ENCODE data around the gene GON4L. TPM values are rescaled to one million over a fixed set of nuclear protein-coding genes. Genes with fewer than 3 reads are reported as not detected.

Gene GON4L
- total RNA-seq, 1 experiment from 2014 or later, result 54.4 TPM

DNA sequence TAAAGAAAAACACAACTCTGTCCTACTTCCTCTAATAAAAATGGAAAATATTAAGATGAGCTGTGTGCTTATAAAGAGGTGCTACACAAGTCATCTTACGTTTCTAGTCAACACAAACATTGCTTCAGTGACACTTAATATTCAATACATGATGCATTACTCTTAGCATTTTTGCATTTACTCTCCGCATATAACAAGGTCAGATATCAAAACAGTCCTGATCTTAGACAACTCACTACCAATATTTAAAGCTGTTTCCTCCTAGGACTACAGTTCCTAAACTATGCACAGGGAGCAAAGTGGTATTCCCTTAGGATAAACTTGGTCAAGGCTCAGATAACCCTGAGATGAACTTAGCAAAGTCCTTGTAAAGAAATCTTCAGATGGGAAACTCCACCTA is 41.9 kb upstream of the GON4L start:
- H3K9me3 Mint-ChIP-seq, result no peaks in the 10 kb centered on the region
- ATAC-seq (no peak), DNase-seq (ENCODE audit: low spot score) (no peak)
- H3K36me3 Mint-ChIP-seq, result peaks cover 51% of the 10 kb centered on the region
- ChIA-PET POLR2A (no interaction called here), CTCF (no interaction called here)
- H3K4me3 Mint-ChIP-seq, result no peak overlapping the region
- TF ChIP-seq ZNF121 (CRISPR knock-in tag; IDR thresholded peaks at IDR 0.05), result no peak
- TF ChIP-seq NR3C1 (CRISPR knock-in tag; conservative IDR thresholded peaks at IDR 0.05; ENCODE audit: low read depth), result no peak
- TF ChIP-seq, protein P1, sequence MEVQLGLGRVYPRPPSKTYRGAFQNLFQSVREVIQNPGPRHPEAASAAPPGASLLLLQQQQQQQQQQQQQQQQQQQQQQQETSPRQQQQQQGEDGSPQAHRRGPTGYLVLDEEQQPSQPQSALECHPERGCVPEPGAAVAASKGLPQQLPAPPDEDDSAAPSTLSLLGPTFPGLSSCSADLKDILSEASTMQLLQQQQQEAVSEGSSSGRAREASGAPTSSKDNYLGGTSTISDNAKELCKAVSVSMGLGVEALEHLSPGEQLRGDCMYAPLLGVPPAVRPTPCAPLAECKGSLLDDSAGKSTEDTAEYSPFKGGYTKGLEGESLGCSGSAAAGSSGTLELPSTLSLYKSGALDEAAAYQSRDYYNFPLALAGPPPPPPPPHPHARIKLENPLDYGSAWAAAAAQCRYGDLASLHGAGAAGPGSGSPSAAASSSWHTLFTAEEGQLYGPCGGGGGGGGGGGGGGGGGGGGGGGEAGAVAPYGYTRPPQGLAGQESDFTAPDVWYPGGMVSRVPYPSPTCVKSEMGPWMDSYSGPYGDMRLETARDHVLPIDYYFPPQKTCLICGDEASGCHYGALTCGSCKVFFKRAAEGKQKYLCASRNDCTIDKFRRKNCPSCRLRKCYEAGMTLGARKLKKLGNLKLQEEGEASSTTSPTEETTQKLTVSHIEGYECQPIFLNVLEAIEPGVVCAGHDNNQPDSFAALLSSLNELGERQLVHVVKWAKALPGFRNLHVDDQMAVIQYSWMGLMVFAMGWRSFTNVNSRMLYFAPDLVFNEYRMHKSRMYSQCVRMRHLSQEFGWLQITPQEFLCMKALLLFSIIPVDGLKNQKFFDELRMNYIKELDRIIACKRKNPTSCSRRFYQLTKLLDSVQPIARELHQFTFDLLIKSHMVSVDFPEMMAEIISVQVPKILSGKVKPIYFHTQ (CRISPR knock-in tag; IDR thresholded peaks at IDR 0.05), result no peak
- TF ChIP-seq E2F1 (CRISPR knock-in tag; IDR thresholded peaks at IDR 0.05), result no peak
- no peak for TF ChIP-seq EMX1 (CRISPR knock-in tag; IDR thresholded peaks at IDR 0.05)
- TF ChIP-seq ZBTB21 (CRISPR knock-in tag; IDR thresholded peaks at IDR 0.05; ENCODE audit: borderline replicate concordance), result no peak
- no peak for TF ChIP-seq RELA (CRISPR knock-in tag; IDR thresholded peaks at IDR 0.05; ENCODE audit: borderline replicate concordance)
- TF ChIP-seq ZNF232 (CRISPR knock-in tag; IDR thresholded peaks at IDR 0.05), result no peak
- TF ChIP-seq, protein P2, sequence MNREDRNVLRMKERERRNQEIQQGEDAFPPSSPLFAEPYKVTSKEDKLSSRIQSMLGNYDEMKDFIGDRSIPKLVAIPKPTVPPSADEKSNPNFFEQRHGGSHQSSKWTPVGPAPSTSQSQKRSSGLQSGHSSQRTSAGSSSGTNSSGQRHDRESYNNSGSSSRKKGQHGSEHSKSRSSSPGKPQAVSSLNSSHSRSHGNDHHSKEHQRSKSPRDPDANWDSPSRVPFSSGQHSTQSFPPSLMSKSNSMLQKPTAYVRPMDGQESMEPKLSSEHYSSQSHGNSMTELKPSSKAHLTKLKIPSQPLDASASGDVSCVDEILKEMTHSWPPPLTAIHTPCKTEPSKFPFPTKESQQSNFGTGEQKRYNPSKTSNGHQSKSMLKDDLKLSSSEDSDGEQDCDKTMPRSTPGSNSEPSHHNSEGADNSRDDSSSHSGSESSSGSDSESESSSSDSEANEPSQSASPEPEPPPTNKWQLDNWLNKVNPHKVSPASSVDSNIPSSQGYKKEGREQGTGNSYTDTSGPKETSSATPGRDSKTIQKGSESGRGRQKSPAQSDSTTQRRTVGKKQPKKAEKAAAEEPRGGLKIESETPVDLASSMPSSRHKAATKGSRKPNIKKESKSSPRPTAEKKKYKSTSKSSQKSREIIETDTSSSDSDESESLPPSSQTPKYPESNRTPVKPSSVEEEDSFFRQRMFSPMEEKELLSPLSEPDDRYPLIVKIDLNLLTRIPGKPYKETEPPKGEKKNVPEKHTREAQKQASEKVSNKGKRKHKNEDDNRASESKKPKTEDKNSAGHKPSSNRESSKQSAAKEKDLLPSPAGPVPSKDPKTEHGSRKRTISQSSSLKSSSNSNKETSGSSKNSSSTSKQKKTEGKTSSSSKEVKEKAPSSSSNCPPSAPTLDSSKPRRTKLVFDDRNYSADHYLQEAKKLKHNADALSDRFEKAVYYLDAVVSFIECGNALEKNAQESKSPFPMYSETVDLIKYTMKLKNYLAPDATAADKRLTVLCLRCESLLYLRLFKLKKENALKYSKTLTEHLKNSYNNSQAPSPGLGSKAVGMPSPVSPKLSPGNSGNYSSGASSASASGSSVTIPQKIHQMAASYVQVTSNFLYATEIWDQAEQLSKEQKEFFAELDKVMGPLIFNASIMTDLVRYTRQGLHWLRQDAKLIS (CRISPR knock-in tag; IDR thresholded peaks at IDR 0.05; ENCODE audit: borderline replicate concordance), result no peak
- no peak for TF ChIP-seq NFATC4 (CRISPR knock-in tag; IDR thresholded peaks at IDR 0.05)
- TF ChIP-seq GABPB1 (CRISPR knock-in tag; IDR thresholded peaks at IDR 0.05), result no peak
- TF ChIP-seq ESRRA (CRISPR knock-in tag; IDR thresholded peaks at IDR 0.05; ENCODE audit: borderline replicate concordance), result no peak
- TF ChIP-seq ZNF281 (CRISPR knock-in tag; IDR thresholded peaks at IDR 0.05), result no peak
- TF ChIP-seq ZNF423 (CRISPR knock-in tag; IDR thresholded peaks at IDR 0.05), result no peak
- no peak for TF ChIP-seq ELF4 (CRISPR knock-in tag; IDR thresholded peaks at IDR 0.05; ENCODE audit: low read depth)
- no peak for TF ChIP-seq SOX15 (CRISPR knock-in tag; IDR thresholded peaks at IDR 0.05)
- TF ChIP-seq MAX (CRISPR knock-in tag; IDR thresholded peaks at IDR 0.05), result no peak
- TF ChIP-seq STAT6 (CRISPR knock-in tag; conservative IDR thresholded peaks at IDR 0.05; ENCODE audit: low read depth), result no peak
- no peak for TF ChIP-seq MYBL2 (CRISPR knock-in tag; IDR thresholded peaks at IDR 0.05)
- TF ChIP-seq ZNF396 (CRISPR knock-in tag; IDR thresholded peaks at IDR 0.05; ENCODE audit: borderline replicate concordance), result no peak
- no peaks in the 10 kb centered on the region for H3K4me1 Mint-ChIP-seq
- no peak overlapping the region for H3K27ac Mint-ChIP-seq
- no peaks in the 10 kb centered on the region for H3K27me3 Mint-ChIP-seq (ENCODE audit: low read depth)
